Parathyroid adenoma (tissue), 2 donors: Measurements from ENCODE around the gene MAP7.

Source experiments
- H2AFZ ChIP-seq: fragments of 300-600 bp; sonication (generic); one replicate; pipeline ENCODE4 v1.7.0; 2017; ENCODE audit warnings: antibody characterized with exemption, mild to moderate bottlenecking
- H3K27ac ChIP-seq: fragments of 300-600 bp; sonication (generic); one replicate; pipeline ENCODE4 v1.7.0; 2017
- H3K27me3 ChIP-seq: fragments of 300-600 bp; sonication (generic); one replicate; pipeline ENCODE4 v1.7.0; 2017; ENCODE audit warnings: low read length; ENCODE audit not compliant: control insufficient read depth, insufficient read depth
- H3K36me3 ChIP-seq: fragments of 300-600 bp; sonication (generic); one replicate; pipeline ENCODE4 v1.7.0; 2017; ENCODE audit warnings: low read length; ENCODE audit not compliant: control insufficient read depth, insufficient read depth
- H3K4me1 ChIP-seq: fragments of 300-600 bp; sonication (generic); one replicate; pipeline ENCODE4 v1.7.0; 2017; ENCODE audit warnings: control low read depth
- H3K4me2 ChIP-seq: fragments of 300-600 bp; sonication (generic); one replicate; pipeline ENCODE4 v1.7.0; 2017; ENCODE audit warnings: low read length
- H3K4me3 ChIP-seq: fragments of 300-600 bp; sonication (generic); one replicate; pipeline ENCODE4 v1.7.0; 2017; ENCODE audit warnings: low read depth, low read length
- H3K79me2 ChIP-seq: fragments of 300-600 bp; sonication (generic); one replicate; pipeline ENCODE4 v1.7.0; 2017; ENCODE audit warnings: control low read depth
- H3K9ac ChIP-seq: fragments of 300-600 bp; sonication (generic); one replicate; pipeline ENCODE4 v1.7.0; 2017; ENCODE audit warnings: mild to moderate bottlenecking
- H3K9me3 ChIP-seq: fragments of 300-600 bp; sonication (generic); one replicate; pipeline ENCODE4 v1.7.0; 2017; ENCODE audit warnings: low read length; ENCODE audit not compliant: control insufficient read depth
- TF ChIP-seq, protein P1 (sequence below): fragments of 300-600 bp; sonication (generic); IDR thresholded peaks from one replicate; pipeline ENCODE4 v1.7.0; 2017; ENCODE audit warnings: antibody characterized with exemption, mild to moderate bottlenecking
- donor health status: primary hyperparathyroidism.

Gene MAP7

DNA sequence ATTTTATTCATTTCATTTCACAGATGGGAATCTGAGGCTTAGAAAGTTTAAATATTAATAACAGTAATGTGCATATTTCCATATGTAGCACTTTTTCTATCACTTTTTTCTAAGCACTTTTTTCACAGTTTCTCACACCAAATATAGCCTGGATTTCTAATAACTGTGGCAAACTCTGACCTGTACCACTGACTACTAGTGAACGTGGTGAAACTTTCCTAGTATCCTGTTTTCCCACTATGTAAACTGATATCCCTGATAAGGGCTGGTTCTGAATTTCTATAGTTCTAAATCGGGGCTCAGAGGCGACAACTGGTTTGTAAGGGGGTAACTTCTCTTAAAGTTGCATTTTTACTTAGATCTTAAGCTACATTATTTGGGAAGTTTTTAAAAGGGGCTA, 32.6 kb downstream of the MAP7 start:
- H3K9me3 ChIP-seq, result no peaks in the 10 kb centered on the region
- H3K4me3 ChIP-seq, result no peak overlapping the region
- H3K4me2 ChIP-seq, result no peak overlapping the region
- H3K4me1 ChIP-seq, result peaks cover 19% of the 10 kb centered on the region
- H2AFZ ChIP-seq, result no peak overlapping the region
- H3K27me3 ChIP-seq, result no peaks in the 10 kb centered on the region
- H3K27ac ChIP-seq, result no peak overlapping the region
- H3K9ac ChIP-seq, result no peak overlapping the region
- TF ChIP-seq, protein P1, sequence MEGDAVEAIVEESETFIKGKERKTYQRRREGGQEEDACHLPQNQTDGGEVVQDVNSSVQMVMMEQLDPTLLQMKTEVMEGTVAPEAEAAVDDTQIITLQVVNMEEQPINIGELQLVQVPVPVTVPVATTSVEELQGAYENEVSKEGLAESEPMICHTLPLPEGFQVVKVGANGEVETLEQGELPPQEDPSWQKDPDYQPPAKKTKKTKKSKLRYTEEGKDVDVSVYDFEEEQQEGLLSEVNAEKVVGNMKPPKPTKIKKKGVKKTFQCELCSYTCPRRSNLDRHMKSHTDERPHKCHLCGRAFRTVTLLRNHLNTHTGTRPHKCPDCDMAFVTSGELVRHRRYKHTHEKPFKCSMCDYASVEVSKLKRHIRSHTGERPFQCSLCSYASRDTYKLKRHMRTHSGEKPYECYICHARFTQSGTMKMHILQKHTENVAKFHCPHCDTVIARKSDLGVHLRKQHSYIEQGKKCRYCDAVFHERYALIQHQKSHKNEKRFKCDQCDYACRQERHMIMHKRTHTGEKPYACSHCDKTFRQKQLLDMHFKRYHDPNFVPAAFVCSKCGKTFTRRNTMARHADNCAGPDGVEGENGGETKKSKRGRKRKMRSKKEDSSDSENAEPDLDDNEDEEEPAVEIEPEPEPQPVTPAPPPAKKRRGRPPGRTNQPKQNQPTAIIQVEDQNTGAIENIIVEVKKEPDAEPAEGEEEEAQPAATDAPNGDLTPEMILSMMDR, result no peak
- H3K36me3 ChIP-seq, result no peaks in the 10 kb centered on the region
- H3K79me2 ChIP-seq, result peaks cover 20% of the 10 kb centered on the region

DNA sequence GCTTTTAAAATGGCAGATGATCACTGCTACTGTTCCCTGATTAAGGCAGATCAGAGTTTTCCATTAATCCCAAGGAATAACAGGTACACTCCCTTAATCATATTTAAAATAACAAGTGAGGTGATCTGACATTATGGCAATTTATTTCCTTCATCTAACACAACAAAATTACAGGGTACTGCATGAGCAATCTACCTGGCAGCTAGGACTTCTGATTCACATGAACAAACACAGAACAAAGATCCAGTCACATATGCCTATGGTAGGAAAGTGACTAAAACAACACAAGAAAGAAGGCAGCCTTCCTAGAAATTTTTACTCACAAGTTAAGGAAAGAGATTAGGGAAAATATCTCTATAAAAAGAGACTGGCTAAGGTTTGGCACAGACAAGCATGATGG, 33.2 kb downstream of the MAP7 start:
- H3K36me3 ChIP-seq, result no peaks in the 10 kb centered on the region
- H3K79me2 ChIP-seq, result peaks cover 18% of the 10 kb centered on the region
- H3K27ac ChIP-seq, result no peak overlapping the region
- H3K4me3 ChIP-seq, result no peak overlapping the region
- H3K4me1 ChIP-seq, result peaks cover 23% of the 10 kb centered on the region
- H3K4me2 ChIP-seq, result no peak overlapping the region
- H2AFZ ChIP-seq, result no peak overlapping the region
- no peaks in the 10 kb centered on the region for H3K27me3 ChIP-seq
- H3K9me3 ChIP-seq, result no peaks in the 10 kb centered on the region
- no peak overlapping the region for H3K9ac ChIP-seq
- TF ChIP-seq, protein P1, result no peak

DNA sequence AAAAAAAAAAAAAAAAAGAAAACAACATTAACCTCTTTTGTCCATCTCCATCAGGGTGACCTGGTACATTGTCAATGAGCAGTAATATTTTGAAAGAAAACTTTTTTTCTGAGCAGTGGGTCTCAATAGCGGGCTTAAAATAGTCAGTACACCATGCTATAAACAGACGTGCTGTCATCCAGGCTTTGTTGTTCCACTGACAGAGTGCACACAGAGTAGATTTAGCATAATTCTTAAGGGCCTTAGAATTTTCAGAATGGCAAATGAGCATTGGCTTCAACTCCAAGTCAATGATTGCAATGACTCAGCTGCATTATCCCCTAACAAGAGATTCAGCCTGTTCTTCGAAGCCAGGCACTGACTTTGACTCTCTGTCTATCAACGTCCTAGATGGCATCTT, 35.6 kb downstream of the MAP7 start:
- no peak overlapping the region for H3K9ac ChIP-seq
- no peaks in the 10 kb centered on the region for H3K36me3 ChIP-seq
- TF ChIP-seq, protein P1, result no peak
- H3K4me3 ChIP-seq, result no peak overlapping the region
- H3K27me3 ChIP-seq, result no peaks in the 10 kb centered on the region
- H3K27ac ChIP-seq, result no peak overlapping the region
- H3K4me1 ChIP-seq, result peaks cover 14% of the 10 kb centered on the region
- no peak overlapping the region for H3K4me2 ChIP-seq
- no peak overlapping the region for H2AFZ ChIP-seq
- no peaks in the 10 kb centered on the region for H3K9me3 ChIP-seq
- peaks cover 20% of the 10 kb centered on the region for H3K79me2 ChIP-seq

DNA sequence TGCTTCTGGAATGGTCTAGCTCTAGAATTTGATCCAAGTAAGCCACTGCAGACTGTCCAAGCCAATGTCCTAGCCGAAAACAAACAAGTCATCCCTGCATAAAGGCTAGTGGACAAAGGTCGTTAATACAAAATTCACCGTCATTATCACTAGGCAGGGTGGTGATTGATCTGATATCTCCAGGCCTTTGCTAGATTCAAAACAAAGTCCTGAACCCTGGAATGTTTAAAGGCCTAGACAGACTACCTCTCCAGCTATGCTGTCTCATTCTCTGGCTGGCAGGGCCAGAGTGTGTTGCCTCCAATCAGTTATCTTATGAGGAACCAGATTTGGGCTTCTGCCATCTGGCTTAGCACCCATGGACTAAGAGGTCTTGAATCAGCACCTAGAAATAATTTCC, 38.3 kb downstream of the MAP7 start:
- H3K27ac ChIP-seq, result peak overlapping the region; percentile 31
- TF ChIP-seq, protein P1, result no peak
- peaks cover 14% of the 10 kb centered on the region for H3K4me1 ChIP-seq
- peaks cover 21% of the 10 kb centered on the region for H3K79me2 ChIP-seq
- H3K9me3 ChIP-seq, result no peaks in the 10 kb centered on the region
- H3K36me3 ChIP-seq, result no peaks in the 10 kb centered on the region
- H3K9ac ChIP-seq, result no peak overlapping the region
- no peak overlapping the region for H2AFZ ChIP-seq
- H3K27me3 ChIP-seq, result no peaks in the 10 kb centered on the region
- no peak overlapping the region for H3K4me3 ChIP-seq
- H3K4me2 ChIP-seq, result peak overlapping the region; percentile 15

DNA sequence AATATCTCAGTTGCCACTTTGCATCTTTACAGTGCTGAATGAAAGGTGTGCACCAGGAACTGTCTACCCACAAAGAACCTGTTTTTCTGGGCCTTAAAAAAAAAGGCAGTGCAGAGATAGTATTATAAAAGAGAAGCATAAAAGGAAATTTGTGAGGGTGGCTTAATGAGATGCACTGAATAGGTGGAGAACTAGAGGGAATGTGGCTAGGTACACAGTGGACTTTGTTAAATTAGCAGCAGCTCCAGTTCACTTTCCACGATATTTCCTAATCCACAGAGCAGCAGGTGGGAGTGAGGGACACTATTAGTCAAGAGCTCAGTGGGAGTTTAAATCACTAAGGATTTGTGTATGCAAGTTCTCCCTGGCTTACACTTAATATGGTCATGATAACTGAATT, 38.8 kb downstream of the MAP7 start:
- Histone ChIP-seq H3K4me2 (no peak overlapping the region), H3K27ac (peak overlapping the region; percentile 31), H3K27me3 (no peaks in the 10 kb centered on the region), H3K36me3 (no peaks in the 10 kb centered on the region), H3K4me3 (no peak overlapping the region), H3K9me3 (no peaks in the 10 kb centered on the region), H2AFZ (no peak overlapping the region), H3K4me1 (peaks cover 14% of the 10 kb centered on the region), H3K9ac (no peak overlapping the region), H3K79me2 (peaks cover 26% of the 10 kb centered on the region)
- TF ChIP-seq, protein P1, result no peak
